ENCODE results near the gene CASS4. TPM values are rescaled to one million over a fixed set of nuclear protein-coding genes. Genes with fewer than 3 reads are reported as not detected.

CASS4 gene
- polyA plus RNA-seq, 1 donor from 2014 or later, result 0.56 TPM

- Histone ChIP-seq H3K27ac (ENCODE audit: low read length) (no peak overlapping the region), H3K4me2 (ENCODE audit: low read length) (peak overlapping the region; percentile 68), H3K36me3 (ENCODE audit: insufficient read depth, low read length) (no peaks in the 10 kb centered on the region), H3K9me2 (ENCODE audit: insufficient read depth, low read length) (no peaks in the 10 kb centered on the region), H4K20me1 (ENCODE audit: insufficient read depth) (no peaks in the 10 kb centered on the region), H3K4me3 (ENCODE audit: low read length) (peak overlapping the region; percentile 87), H3F3A (ENCODE audit: insufficient read depth, low read length, poor library complexity, severe bottlenecking) (no peaks in the 10 kb centered on the region), H3K9ac (ENCODE audit: low read length) (peak overlapping the region; percentile 16), H3K79me2 (replicated peaks; ENCODE audit: insufficient read depth, low read length) (peaks cover 33% of the 10 kb centered on the region), H3K27me3 (ENCODE audit: insufficient read depth, low read depth, low read length) (no peaks in the 10 kb centered on the region), H2AFZ (ENCODE audit: low read depth, low read length) (no peak overlapping the region), H3K9me3 (ENCODE audit: low read length) (no peaks in the 10 kb centered on the region)
- TF ChIP-seq EZH2 (IDR thresholded peaks at IDR 0.05; ENCODE audit: borderline replicate concordance, insufficient read depth, low read length, poor library complexity, severe bottlenecking) (no peak), MXI1 (conservative IDR thresholded peaks at IDR 0.05; ENCODE audit: poor library complexity, severe bottlenecking) (no peak), POLR2AphosphoS5 (IDR thresholded peaks at IDR 0.05) (no peak), EP300 (conservative IDR thresholded peaks at IDR 0.05; ENCODE audit: poor library complexity, severe bottlenecking) (no peak), REST (IDR thresholded peaks at IDR 0.05; ENCODE audit: borderline replicate concordance) (no peak), RAD21 (conservative IDR thresholded peaks at IDR 0.05) (no peak)
- TF ChIP-seq, protein P1, sequence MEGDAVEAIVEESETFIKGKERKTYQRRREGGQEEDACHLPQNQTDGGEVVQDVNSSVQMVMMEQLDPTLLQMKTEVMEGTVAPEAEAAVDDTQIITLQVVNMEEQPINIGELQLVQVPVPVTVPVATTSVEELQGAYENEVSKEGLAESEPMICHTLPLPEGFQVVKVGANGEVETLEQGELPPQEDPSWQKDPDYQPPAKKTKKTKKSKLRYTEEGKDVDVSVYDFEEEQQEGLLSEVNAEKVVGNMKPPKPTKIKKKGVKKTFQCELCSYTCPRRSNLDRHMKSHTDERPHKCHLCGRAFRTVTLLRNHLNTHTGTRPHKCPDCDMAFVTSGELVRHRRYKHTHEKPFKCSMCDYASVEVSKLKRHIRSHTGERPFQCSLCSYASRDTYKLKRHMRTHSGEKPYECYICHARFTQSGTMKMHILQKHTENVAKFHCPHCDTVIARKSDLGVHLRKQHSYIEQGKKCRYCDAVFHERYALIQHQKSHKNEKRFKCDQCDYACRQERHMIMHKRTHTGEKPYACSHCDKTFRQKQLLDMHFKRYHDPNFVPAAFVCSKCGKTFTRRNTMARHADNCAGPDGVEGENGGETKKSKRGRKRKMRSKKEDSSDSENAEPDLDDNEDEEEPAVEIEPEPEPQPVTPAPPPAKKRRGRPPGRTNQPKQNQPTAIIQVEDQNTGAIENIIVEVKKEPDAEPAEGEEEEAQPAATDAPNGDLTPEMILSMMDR (IDR thresholded peaks at IDR 0.05; ENCODE audit: poor library complexity, severe bottlenecking), result no peak
Measured at GRCh38 chr20:56391037-56391436, 21.0 kb upstream of the CASS4 start.

- Histone ChIP-seq H3K9me2 (ENCODE audit: insufficient read depth, low read length) (no peaks in the 10 kb centered on the region), H3K4me3 (ENCODE audit: low read length) (peak overlapping the region; percentile 87), H3K9me3 (ENCODE audit: low read length) (no peaks in the 10 kb centered on the region), H3K9ac (ENCODE audit: low read length) (peak overlapping the region; percentile 80), H2AFZ (ENCODE audit: low read depth, low read length) (peak overlapping the region; percentile 85), H4K20me1 (ENCODE audit: insufficient read depth) (no peaks in the 10 kb centered on the region), H3K4me2 (ENCODE audit: low read length) (peak overlapping the region; percentile 68), H3K79me2 (replicated peaks; ENCODE audit: insufficient read depth, low read length) (peaks cover 33% of the 10 kb centered on the region), H3F3A (ENCODE audit: insufficient read depth, low read length, poor library complexity, severe bottlenecking) (no peaks in the 10 kb centered on the region), H3K27me3 (ENCODE audit: insufficient read depth, low read depth, low read length) (no peaks in the 10 kb centered on the region), H3K27ac (ENCODE audit: low read length) (no peak overlapping the region), H3K36me3 (ENCODE audit: insufficient read depth, low read length) (peaks cover 1% of the 10 kb centered on the region)
- TF ChIP-seq RAD21 (conservative IDR thresholded peaks at IDR 0.05) (no peak), MXI1 (conservative IDR thresholded peaks at IDR 0.05; ENCODE audit: poor library complexity, severe bottlenecking) (no peak), EZH2 (IDR thresholded peaks at IDR 0.05; ENCODE audit: borderline replicate concordance, insufficient read depth, low read length, poor library complexity, severe bottlenecking) (no peak)
- TF ChIP-seq, protein P1 (IDR thresholded peaks at IDR 0.05; ENCODE audit: poor library complexity, severe bottlenecking), result no peak
Measured at GRCh38 chr20:56391596-56392131, 20.4 kb upstream of the CASS4 start.

Measured in neural cell (in vitro differentiated cells).